Glomerular endothelial cell (primary cell): ENCODE measurements around the gene SLC35E1. TPM values are rescaled to one million over a fixed set of nuclear protein-coding genes. Genes with fewer than 3 reads are reported as not detected.
"Not testable (repeated sequence)": the region's sequence is repeated elsewhere in the genome, so short reads cannot be mapped to it uniquely, and the experiment has no call there.

ENCODE experiments used
- DNase-seq: peaks from one replicate; pipeline ENCODE4 v3.0.0-alpha.2; 2011; ENCODE audit warnings: low read depth, low spot score; ENCODE audit errors: extremely low read depth
- total RNA-seq: library from RNA; depleted of rRNA; stranded (reverse); fragments of >200 nt; gene quantifications from 2 replicates; pipeline ENCODE4 v1.2.3, GENCODE V29; 2015

Gene SLC35E1
- total RNA-seq, 1 donor from 2014 or later: 45.6 TPM

DNA sequence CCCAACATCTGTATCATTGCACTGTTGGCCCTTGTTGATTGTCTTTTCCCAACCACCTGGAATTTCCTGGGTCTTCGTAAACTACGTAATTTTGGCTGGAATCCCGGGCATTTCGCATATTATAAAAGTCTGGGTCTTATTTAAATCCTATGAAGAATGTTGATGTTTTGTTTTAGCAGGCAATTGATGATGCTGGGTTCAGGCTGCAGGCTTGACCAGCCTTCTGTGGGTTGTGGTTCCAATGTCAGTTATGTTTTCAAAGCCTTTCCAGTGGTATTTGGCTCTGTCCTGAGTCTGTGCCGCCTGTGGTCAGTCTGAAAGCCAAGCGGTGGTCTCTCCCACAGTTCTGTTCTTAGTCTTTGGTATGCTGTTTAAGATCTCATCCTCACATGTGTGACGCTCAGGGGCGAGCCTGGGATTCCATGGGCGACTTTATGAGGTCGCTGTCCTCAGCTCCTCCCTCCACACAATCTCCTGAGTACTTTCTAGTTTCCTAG, 12.4 kb downstream of the SLC35E1 start:
- DNase-seq: no peak

- DNase-seq: no peak
These were observed 17.4 kb downstream of the SLC35E1 start for GRCh38 chr19:16554776-16555175.

DNA sequence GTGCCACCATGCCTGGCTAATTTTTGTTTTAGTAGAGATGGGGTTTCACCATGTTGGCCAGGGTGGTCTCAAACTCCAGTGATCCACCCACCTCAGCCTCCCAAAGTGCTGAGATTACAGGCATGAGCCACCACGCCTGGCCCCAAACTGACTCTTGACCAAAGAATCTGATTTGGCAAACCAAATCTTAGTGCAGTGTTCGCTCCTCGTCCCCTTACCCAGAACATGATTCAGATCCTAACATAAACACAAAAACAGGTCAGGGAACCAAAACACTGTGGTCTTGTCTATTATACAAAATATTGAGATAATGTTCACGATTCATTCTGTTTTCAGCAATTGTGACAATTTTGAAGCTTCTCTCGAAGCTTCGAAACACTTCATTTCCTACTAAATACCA, 20.3 kb downstream of the SLC35E1 start:
- DNase-seq: not testable (repeated sequence)

- no peak for DNase-seq
These were observed 23.3 kb downstream of the SLC35E1 start for GRCh38 chr19:16548956-16549355.

- no peak for DNase-seq
These were observed 27.6 kb downstream of the SLC35E1 start for GRCh38 chr19:16544473-16545231.

GRCh38 chr19:16543734-16544133, 28.5 kb downstream of the SLC35E1 start:
- DNase-seq: not testable (repeated sequence)

DNA sequence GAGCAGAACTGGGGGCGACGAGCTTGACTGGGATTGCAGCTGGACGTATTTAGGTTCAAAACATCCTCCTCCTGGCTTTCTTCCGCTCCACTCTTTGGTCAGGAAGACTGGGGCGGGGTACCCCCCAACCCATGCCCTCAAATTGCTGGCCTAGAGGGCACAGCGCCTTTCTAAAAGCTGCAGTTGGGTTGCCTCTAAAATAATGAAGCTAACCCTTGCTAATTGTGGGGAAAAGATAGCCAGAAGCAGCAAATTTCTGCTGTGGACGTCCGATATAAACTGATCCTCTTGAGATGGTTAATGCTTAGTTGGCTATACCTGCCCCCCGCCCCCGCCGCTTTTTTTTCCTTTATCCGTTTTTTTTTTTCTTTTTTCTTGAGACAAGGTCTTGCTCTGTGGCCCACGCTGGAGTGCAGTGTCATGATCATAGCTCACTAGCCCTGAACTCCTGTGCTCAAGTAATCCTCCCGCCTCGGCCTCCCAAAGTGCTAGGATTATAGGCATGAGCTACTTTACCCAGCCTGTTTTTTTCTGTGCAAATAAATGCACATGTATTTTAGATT, 29.2 kb downstream of the SLC35E1 start:
- DNase-seq: no peak

GRCh38 chr19:16542045-16542909, 29.9 kb downstream of the SLC35E1 start, which contains the start of gene CHERP:
Gene CHERP, minus strand, starts transcription at chr19:16542437. Its CDS starts 59 bp downstream, at chr19:16542378.
- no peak for DNase-seq

DNA sequence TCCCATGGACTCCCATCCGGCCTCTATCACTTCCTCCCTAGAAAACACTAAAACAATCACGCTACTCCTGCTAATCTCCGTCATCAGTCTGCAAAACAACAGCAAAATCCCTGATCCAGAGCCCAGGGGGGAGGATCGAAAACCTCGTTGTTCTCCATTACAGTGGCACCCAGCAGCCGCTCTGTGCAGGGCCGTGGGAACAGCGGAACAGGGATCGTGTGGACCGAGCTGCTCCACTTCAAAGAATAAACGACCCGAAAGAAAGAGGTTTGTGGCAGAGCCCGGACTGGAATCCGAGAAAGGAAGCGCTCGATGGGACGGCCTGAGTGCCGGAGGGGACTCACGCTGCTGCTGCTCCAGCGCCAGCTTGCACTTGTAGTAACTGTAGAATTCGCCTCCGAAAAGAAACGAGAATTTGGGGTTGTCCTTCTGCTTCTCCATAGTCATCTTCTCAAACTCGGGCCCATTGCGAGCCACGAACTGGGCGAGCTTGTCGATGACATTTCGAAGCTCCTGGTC, 30.6 kb downstream of the SLC35E1 start:
- DNase-seq: no peak

- no peak for DNase-seq
These were observed 31.3 kb downstream of the SLC35E1 start for GRCh38 chr19:16540948-16541347.

DNA sequence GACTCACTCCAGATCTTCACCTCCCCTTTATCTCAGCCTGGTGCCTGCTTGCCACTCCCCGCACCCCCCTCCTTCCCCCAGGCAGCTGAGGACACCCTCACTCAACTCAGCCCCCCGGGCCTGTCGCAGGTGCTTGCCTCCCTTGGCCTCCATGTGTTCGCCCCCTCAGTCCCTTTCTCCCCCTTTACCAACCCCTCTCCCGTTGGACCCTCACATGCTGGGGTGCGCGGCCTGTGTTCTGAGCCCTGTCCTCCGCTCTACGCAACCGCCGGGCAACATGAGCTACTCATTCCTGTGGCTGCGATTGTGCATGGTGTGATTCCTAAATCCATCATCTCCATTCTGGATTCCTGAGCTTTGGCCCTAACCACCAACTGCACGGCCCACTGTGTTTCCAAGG, 35.1 kb downstream of the SLC35E1 start:
- DNase-seq: no peak

DNA sequence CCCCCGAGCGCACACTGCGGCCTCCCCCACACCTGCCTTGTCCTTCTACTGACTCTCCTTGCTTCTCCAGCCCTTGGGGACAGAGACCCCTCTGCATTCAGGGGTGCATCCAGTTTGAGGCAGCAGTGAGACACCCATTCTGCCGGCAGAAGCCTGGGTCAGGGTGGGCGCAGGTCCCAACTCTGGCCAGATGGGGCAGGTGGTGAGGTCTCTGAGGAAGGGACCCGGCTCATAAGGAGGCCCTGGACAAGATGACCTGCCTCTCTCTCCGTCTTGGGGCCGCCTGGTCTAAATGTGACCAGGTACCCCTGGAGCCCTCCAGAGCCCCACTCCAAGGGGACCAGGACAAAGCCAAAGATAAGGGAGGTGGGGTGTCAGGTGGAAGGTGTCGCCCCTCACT, 36.1 kb downstream of the SLC35E1 start:
- DNase-seq: no peak

DNA sequence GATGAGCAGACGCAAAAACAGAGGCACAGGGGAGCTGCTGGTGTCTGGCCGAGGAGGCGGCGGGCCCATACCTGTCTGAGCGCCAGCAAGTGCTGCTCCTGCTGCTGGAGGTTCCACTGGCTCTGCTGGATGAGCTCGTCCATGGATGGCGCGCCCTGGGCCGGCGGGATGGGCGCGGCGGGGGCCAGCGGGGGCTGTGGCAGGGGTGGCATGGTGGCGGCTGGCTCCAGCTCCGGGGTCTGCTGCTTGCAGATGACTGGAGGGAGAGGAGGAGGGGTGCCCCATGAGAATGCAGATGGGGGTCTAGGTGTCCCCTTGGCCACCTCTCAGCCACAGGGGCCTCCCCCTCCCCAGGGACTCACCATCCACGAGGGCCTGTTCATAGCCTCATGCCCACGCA, 36.8 kb downstream of the SLC35E1 start:
- no peak for DNase-seq

GRCh38 chr19:16532440-16533234, 39.6 kb downstream of the SLC35E1 start:
- DNase-seq: no peak

GRCh38 chr19:16531380-16531669, 40.9 kb downstream of the SLC35E1 start:
- DNase-seq: no peak

DNA sequence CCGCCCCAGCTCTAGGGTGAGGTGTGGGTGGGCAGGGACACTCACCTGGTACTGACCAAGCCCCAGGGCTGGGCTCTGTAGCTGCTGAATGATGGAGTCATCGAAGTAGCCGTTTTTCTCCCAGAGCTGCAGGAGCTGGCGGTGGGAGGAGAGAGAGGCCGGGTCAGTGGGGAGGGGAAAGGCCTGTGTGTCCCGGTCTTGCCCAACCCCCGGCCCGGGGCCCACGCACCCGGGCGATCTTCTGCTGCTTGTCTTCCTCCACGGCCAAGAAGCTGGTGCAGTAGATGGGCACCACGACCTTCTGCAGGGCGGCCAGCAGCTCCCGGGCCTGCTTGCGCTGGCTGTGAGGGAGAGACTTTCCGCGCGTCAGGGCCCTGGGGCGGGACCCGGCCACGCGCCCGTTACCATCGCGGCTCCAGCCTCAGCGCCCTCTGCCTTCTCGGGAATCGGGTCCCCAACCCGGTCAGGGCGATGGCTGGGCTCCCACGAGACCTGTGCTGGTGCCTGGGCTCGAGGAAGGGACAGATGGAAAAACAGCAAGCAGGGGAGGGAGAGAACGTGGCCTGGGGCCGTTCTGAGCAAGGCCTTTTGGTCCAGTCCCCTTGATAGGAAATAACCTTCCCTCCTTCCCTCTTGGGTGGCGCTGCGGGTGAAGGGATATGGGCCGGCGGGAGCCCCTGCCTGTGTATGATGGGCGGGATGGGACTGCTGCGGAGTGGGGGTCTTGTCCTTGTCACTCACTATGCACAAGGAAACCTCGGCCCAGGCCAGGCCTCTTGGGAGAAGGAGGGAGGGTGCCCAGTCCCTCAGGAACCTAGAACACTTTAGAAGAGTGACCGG, 41.5 kb downstream of the SLC35E1 start:
- DNase-seq: no peak

GRCh38 chr19:16529466-16530144, 42.6 kb downstream of the SLC35E1 start:
- DNase-seq: no peak

- no peak for DNase-seq
These were observed 44.2 kb downstream of the SLC35E1 start for GRCh38 chr19:16527971-16528521.
